Measurements from ENCODE around the gene NPAS3.

NPAS3 gene

DNA sequence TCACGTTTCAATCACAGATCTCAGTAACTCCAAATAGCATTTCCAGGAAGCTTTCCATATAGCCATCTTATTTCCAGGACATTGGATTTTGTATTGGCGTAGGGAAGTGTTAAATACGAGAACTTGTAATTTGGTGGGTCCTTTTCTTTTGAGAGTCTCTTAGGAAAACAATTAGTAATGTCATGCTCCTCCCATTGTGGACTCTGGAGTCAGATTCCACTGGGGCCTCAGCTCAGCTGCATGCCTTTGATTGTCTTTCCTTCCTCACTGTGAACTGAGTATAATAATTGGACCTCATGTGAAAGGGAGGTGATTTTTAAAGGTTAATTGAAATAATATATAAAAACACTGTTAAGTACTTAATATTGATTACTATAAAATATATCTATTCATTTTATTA lies 462.6 kb downstream of the NPAS3 start:
- DNase-seq (ENCODE audit: low spot score): no peak
- TF ChIP-seq CTCF (IDR thresholded peaks at IDR 0.05; ENCODE audit: extremely low read depth, missing control alignments): no peak

DNA sequence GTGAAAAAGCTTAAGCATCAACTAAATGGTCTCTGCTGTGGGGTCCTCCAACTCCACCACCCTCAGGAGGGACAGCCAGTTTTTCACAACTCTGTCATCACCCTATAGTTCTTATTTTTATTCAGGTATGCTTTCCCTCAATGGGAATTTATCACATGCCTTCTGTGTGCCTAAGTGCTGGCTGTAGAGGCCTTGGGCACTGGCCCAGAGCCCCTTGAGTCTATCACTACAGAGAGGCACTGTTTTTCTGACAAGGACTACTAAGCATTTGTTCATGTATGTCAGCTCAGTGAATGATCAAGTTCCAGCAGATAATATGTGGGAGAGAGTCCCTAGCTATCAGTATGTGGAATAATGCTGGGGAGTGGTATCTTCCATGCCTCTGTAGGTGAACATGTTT lies 463.9 kb downstream of the NPAS3 start:
- no peak for TF ChIP-seq CTCF (IDR thresholded peaks at IDR 0.05; ENCODE audit: extremely low read depth, missing control alignments)

GRCh38 chr14:33404054-33404453 lies 465.4 kb downstream of the NPAS3 start:
- no peak for DNase-seq (ENCODE audit: low spot score)
- TF ChIP-seq CTCF (IDR thresholded peaks at IDR 0.05; ENCODE audit: extremely low read depth, missing control alignments): no peak

More for the DNA sequence above, 463.9 kb downstream of the NPAS3 start:
- no peak for DNase-seq (ENCODE audit: low spot score)

DNA sequence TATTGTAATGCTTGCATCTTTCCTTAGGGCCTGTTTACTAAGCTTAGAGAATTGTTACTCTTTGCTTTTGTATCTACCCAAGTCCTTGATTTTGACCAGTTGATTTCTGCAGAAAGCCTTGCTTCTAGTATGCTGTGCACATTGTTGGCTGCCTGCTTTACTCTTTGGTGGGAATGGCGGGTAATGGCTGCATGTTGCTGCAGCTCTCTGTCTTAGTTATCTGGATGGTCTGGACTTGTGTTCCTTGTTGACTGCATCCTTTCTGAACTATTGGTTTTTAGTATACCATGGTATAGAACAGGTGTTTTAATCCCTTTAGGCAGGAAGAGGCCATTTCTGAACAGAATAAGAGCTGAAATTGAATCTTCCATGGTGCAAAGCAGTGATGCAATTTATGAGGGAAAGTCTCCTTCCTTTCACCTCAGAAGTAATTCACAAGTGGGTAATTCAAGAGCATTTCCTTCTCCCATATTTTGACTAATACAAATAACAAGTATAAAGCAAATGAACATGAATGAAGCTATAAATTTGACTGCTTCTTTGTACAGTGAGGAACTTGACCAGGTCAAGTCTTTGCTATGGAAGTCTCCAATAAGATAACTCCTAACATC lies 466.4 kb downstream of the NPAS3 start:
- no peak for TF ChIP-seq CTCF (IDR thresholded peaks at IDR 0.05; ENCODE audit: extremely low read depth, missing control alignments)
- no peak for DNase-seq (ENCODE audit: low spot score)

DNA sequence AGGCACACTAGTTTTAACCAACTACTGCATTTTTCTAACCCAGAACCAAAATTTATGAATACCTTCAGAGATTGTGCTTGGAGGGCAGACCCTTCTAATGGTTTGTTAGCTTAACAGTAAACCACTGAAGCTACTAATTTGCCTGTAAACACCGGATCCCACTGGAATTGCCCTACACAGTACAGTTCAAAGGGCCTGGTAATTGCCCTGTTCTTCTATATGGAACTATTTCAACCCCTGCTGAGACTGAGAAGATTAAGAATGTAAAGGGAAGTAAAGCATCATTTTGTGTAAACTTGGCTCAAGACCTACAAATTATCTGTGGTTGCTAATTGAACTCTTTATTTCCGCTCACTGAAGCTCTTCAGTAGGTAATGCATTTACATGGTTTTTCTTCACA lies 468.1 kb downstream of the NPAS3 start:
- no peak for DNase-seq (ENCODE audit: low spot score)
- no peak for TF ChIP-seq CTCF (IDR thresholded peaks at IDR 0.05; ENCODE audit: extremely low read depth, missing control alignments)

- TF ChIP-seq CTCF (IDR thresholded peaks at IDR 0.05; ENCODE audit: extremely low read depth, missing control alignments): no peak
- DNase-seq (ENCODE audit: low spot score): no peak
Observed at GRCh38 chr14:33408291-33408690, 469.6 kb downstream of the NPAS3 start.

- DNase-seq (ENCODE audit: low spot score): no peak
- no peak for TF ChIP-seq CTCF (IDR thresholded peaks at IDR 0.05; ENCODE audit: extremely low read depth, missing control alignments)
Observed at GRCh38 chr14:33412450-33412849, 473.8 kb downstream of the NPAS3 start.

All from GM20000 (cell line).